Measurements from ENCODE around the gene C1QTNF6. TPM values are rescaled to one million over a fixed set of nuclear protein-coding genes. Genes with fewer than 3 reads are reported as not detected.
"Not testable (repeated sequence)": the region's sequence is repeated elsewhere in the genome, so short reads cannot be mapped to it uniquely, and the experiment has no call there.

Gene C1QTNF6
- total and polyA plus RNA-seq, 4 experiments from 2014 or later, result 0.49 to 24.8 (median 12.0) TPM

- Mint-ChIP-seq H3K4me3 (no peak overlapping the region), H3K9me3 (peaks cover 0 to 3% (median 0%) of the 10 kb centered on the region in 8 donors), H3K4me1 (peaks cover 28 to 55% (median 39%) of the 10 kb centered on the region in 4 donors), H3K36me3 (no peaks in the 10 kb centered on the region), H3K27ac (peak overlapping the region in 1 of 7 donors; percentile 9), H3K27me3 (peaks cover 0 to 1% of the 10 kb centered on the region in 2 donors)
- Histone ChIP-seq H3K27me3 (ENCODE audit: insufficient read depth, low read length) (no peaks in the 10 kb centered on the region), H3K4me1 (ENCODE audit: insufficient read depth, low read length) (peaks cover 42% of the 10 kb centered on the region), H3K36me3 (ENCODE audit: insufficient read depth, low read length) (no peaks in the 10 kb centered on the region), H3K4me3 (ENCODE audit: low read length in 2 of 2) (no peak overlapping the region), H3K27ac (ENCODE audit: low read depth, low read length) (no peak overlapping the region), H3K9me3 (ENCODE audit: control insufficient read depth in 1 of 2, low read length in 2 of 2) (no peaks in the 10 kb centered on the region)
- ChIA-PET POLR2A (ENCODE audit: partially characterized antibody) (interaction anchor here (0.7 to 2.7 kb wide), 4 partner anchors 12 to 90 kb away, joined by 3 to 8 read pairs (median 3); no protein-coding TSS in a partner anchor), CTCF (ENCODE audit: partially characterized antibody) (interaction anchor here (1.9 kb wide), 1 partner anchor 28 kb away, joined by 6 read pairs; no protein-coding TSS in a partner anchor)
- intact Hi-C loops (cut with micrococcal nuclease), result no loop called here
- DNase-seq, result no peak
Observed at GRCh38 chr22:37171662-37172061, 16.4 kb downstream of the C1QTNF6 start.

DNA sequence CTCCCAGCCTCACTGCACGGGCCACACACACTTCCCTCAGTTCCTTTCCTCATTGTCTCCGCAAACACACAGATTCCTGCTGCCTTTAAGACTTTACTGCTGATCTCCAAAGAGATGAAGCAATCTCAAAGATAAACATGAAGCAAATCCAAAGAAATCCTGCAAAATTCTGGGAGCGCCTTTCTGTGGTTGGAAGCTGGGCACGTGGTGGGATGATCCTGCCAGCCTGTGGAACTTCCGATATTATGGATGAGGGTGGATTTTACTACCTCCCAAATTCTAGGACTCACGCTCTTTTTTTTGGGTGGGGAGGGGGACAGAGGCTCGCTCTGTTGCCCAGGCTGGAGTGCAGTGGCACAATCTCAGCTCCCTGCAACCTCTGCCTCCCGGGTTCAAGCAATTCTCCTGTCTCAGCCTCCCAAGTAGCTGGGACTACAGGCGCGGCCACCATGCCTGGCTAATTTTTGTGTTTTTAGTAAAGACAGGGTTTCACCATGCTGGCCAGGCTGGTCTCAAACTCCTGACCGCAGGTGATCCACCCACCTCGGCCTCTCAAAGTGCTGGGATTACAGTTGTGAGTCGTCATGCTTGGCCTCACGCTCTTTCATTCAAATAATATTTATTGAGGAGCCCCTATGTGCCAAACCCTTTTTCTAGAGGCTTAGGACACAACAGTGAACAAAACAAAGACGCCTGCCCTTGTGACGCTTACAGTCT, 17.2 kb downstream of the C1QTNF6 start:
- H3K27ac ChIP-seq (ENCODE audit: low read depth, low read length); H3K9me3 Mint-ChIP-seq; H3K9me3 ChIP-seq (ENCODE audit: control insufficient read depth in 1 of 2, low read length in 2 of 2); H3K27me3 Mint-ChIP-seq; intact Hi-C loops (cut with micrococcal nuclease); DNase-seq; H3K4me3 ChIP-seq (ENCODE audit: low read length in 2 of 2); H3K36me3 Mint-ChIP-seq; H3K36me3 ChIP-seq (ENCODE audit: insufficient read depth, low read length); H3K27me3 ChIP-seq (ENCODE audit: insufficient read depth, low read length): not testable (repeated sequence)
- Mint-ChIP-seq H3K27ac (peak overlapping the region in 5 of 7 donors; percentile 1 to 84 (median 36)), H3K4me3 (peak overlapping the region in 1 of 8 donors; percentile 26), H3K4me1 (peaks cover 35 to 56% (median 43%) of the 10 kb centered on the region in 4 donors)
- ChIA-PET CTCF (ENCODE audit: partially characterized antibody) (interaction anchor here (0.7 to 1.5 kb wide), 7 partner anchors 9 to 90 kb away, joined by 3 to 5 read pairs (median 3); partner anchors contain the start of gene RAC2), POLR2A (ENCODE audit: partially characterized antibody) (interaction anchor here (0.9 to 2.7 kb wide), 9 partner anchors 13 to 91 kb away, joined by 3 to 8 read pairs (median 4); partner anchors contain the start of gene IL2RB)
- peaks cover 49% of the 10 kb centered on the region for H3K4me1 ChIP-seq (ENCODE audit: insufficient read depth, low read length)

DNA sequence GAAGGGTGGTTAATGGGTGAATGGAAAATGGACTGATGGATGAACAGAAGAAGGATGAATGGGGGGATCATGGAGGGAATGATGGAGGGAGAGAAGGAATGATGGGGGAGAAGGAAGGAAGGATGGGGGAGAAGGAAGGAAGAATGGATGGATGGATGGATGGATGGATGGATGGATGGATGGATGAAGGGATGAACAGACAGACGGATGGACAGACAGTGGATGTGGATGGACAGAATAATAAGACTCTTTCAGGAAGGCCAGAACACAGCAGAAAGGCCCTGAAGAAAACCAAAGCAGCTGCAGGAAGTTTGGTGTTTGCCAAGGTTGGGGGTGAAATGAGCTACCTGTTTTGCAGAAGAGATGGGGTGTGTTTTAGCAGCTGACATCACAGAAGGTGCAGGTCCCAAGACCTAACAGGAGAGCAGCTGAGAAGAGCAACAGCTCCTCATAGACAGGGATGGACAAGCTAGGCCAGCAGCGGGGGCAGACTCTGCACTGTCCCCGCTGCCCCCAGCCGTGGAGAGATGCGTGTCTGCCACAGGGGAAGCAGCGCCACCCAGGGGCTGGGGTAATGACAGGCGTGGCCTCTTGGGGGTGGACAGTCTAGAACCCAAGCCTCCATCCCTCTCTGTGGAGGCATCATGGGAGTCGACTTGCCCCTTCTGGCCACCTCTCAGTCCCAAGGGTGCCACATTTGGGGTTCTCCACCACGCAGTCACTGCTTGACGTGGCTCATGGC, 17.9 kb downstream of the C1QTNF6 start:
- Mint-ChIP-seq H3K9me3 (peaks cover 0 to 3% (median 0%) of the 10 kb centered on the region in 8 donors), H3K27me3 (no peaks in the 10 kb centered on the region), H3K4me3 (peak overlapping the region in 7 of 8 donors; percentile 35 to 64 (median 47)), H3K4me1 (peaks cover 38 to 63% (median 47%) of the 10 kb centered on the region in 4 donors), H3K27ac (peak overlapping the region in 6 of 7 donors; percentile 50 to 92 (median 82)), H3K36me3 (no peaks in the 10 kb centered on the region)
- no peak for DNase-seq
- Histone ChIP-seq H3K27ac (ENCODE audit: low read depth, low read length) (no peak overlapping the region), H3K4me3 (ENCODE audit: low read length in 2 of 2) (no peak overlapping the region), H3K27me3 (ENCODE audit: insufficient read depth, low read length) (no peaks in the 10 kb centered on the region), H3K4me1 (ENCODE audit: insufficient read depth, low read length) (peaks cover 56% of the 10 kb centered on the region), H3K36me3 (ENCODE audit: insufficient read depth, low read length) (no peaks in the 10 kb centered on the region), H3K9me3 (ENCODE audit: control insufficient read depth in 1 of 2, low read length in 2 of 2) (no peaks in the 10 kb centered on the region)
- ChIA-PET POLR2A (ENCODE audit: partially characterized antibody) (interaction anchor here (0.8 to 1.2 kb wide), 8 partner anchors 14 to 91 kb away, joined by 4 to 7 read pairs (median 5); partner anchors contain the start of gene IL2RB), CTCF (ENCODE audit: partially characterized antibody) (interaction anchor here (0.6 to 1.5 kb wide), 8 partner anchors 10 to 90 kb away, joined by 3 to 5 read pairs (median 4); partner anchors contain the start of gene RAC2)
- intact Hi-C loops (cut with micrococcal nuclease), result loop anchor here (5.0 kb wide), 1 partner anchor 72 kb away; the partner anchor contains the start of gene RAC2

GRCh38 chr22:37169406-37169805, 18.6 kb downstream of the C1QTNF6 start:
- Histone ChIP-seq H3K4me1 (ENCODE audit: insufficient read depth, low read length) (peaks cover 63% of the 10 kb centered on the region), H3K27me3 (ENCODE audit: insufficient read depth, low read length) (no peaks in the 10 kb centered on the region), H3K27ac (ENCODE audit: low read depth, low read length) (no peak overlapping the region), H3K36me3 (ENCODE audit: insufficient read depth, low read length) (no peaks in the 10 kb centered on the region), H3K9me3 (ENCODE audit: control insufficient read depth in 1 of 2, low read length in 2 of 2) (no peaks in the 10 kb centered on the region), H3K4me3 (ENCODE audit: low read length in 2 of 2) (no peak overlapping the region)
- no peak for DNase-seq
- H3K27me3 Mint-ChIP-seq, result no peaks in the 10 kb centered on the region
- ChIA-PET POLR2A (ENCODE audit: partially characterized antibody) (interaction anchor here (0.8 to 1.1 kb wide), 5 partner anchors 20 to 90 kb away, joined by 4 to 6 read pairs (median 4); partner anchors contain the start of gene IL2RB), CTCF (ENCODE audit: partially characterized antibody) (interaction anchor here (0.6 to 1.5 kb wide), 5 partner anchors 9 to 91 kb away, joined by 3 to 5 read pairs (median 3); partner anchors contain the start of gene RAC2)
- peaks cover 0 to 2% of the 10 kb centered on the region in 2 donors for H3K36me3 Mint-ChIP-seq
- peak overlapping the region in 5 of 7 donors; percentile 47 to 84 (median 80) for H3K27ac Mint-ChIP-seq
- no peaks in the 10 kb centered on the region for H3K9me3 Mint-ChIP-seq
- intact Hi-C loops (cut with micrococcal nuclease), result loop anchor here (5.0 kb wide), 1 partner anchor 73 kb away; the partner anchor contains the start of gene RAC2
- H3K4me1 Mint-ChIP-seq, result peaks cover 42 to 70% (median 54%) of the 10 kb centered on the region in 4 donors
- peak overlapping the region in 1 of 8 donors; percentile 25 for H3K4me3 Mint-ChIP-seq

- no peaks in the 10 kb centered on the region for H3K36me3 ChIP-seq (ENCODE audit: insufficient read depth, low read length)
- no peaks in the 10 kb centered on the region for H3K9me3 Mint-ChIP-seq
- no peaks in the 10 kb centered on the region for H3K9me3 ChIP-seq (ENCODE audit: control insufficient read depth in 1 of 2, low read length in 2 of 2)
- no peak for DNase-seq
- H3K36me3 Mint-ChIP-seq, result peaks cover 0 to 2% of the 10 kb centered on the region in 2 donors
- H3K27ac ChIP-seq (ENCODE audit: low read depth, low read length), result peak overlapping the region; percentile 37
- H3K27ac Mint-ChIP-seq, result peak overlapping the region; percentile 54 to 95 (median 84)
- CTCF ChIA-PET (ENCODE audit: partially characterized antibody), result interaction anchor here (1.3 to 9.7 kb wide), 6 partner anchors 19 to 93 kb away, joined by 6 to 134 read pairs (median 29); partner anchors contain the start of gene IL2RB
- H3K4me3 ChIP-seq (ENCODE audit: low read length in 2 of 2), result no peak overlapping the region
- peak overlapping the region; percentile 77 to 90 (median 86) for H3K4me3 Mint-ChIP-seq
- intact Hi-C loops (cut with micrococcal nuclease), result loop anchor here (5.0 kb wide), 1 partner anchor 74 kb away; the partner anchor contains the start of gene RAC2
- no peaks in the 10 kb centered on the region for H3K27me3 Mint-ChIP-seq
- H3K4me1 ChIP-seq (ENCODE audit: insufficient read depth, low read length), result peaks cover 75% of the 10 kb centered on the region
- no peaks in the 10 kb centered on the region for H3K27me3 ChIP-seq (ENCODE audit: insufficient read depth, low read length)
- H3K4me1 Mint-ChIP-seq, result peaks cover 50 to 83% (median 64%) of the 10 kb centered on the region in 4 donors
- POLR2A ChIA-PET (ENCODE audit: partially characterized antibody), result interaction anchor here (1.0 to 9.2 kb wide), 7 partner anchors 20 to 103 kb away, joined by 3 to 96 read pairs (median 9); partner anchors contain the start of genes IL2RB and RAC2
Observed at GRCh38 chr22:37167981-37168647, 19.9 kb downstream of the C1QTNF6 start.

Data from CD4-positive, alpha-beta memory T cell (primary cell).